ENCODE measurements around the gene CDKL2.
"Not testable (repeated sequence)": the region's sequence is repeated elsewhere in the genome, so short reads cannot be mapped to it uniquely, and the experiment has no call there.

Gene CDKL2

GRCh38 chr4:75630174-75630936, at the start of gene CDKL2:
CDKL2 (minus strand) TSS chr4:75630528; CDS start chr4:75625988, 4,540 bp downstream.
- DNase-seq (ENCODE audit: low read depth), result no peak

- no peak for DNase-seq (ENCODE audit: low read depth)
Measured at GRCh38 chr4:75678965-75679364, 48.6 kb upstream of the CDKL2 start.

GRCh38 chr4:75678473-75678872, 48.1 kb upstream of the CDKL2 start:
- no peak for DNase-seq (ENCODE audit: low read depth)

GRCh38 chr4:75675004-75675531, 44.7 kb upstream of the CDKL2 start:
- DNase-seq (ENCODE audit: low read depth), result no peak

GRCh38 chr4:75673959-75674328, 43.6 kb upstream of the CDKL2 start:
- no peak for DNase-seq (ENCODE audit: low read depth)

- peak; percentile 94 for DNase-seq (ENCODE audit: low read depth)
Measured at GRCh38 chr4:75673027-75673958, 43.0 kb upstream of the CDKL2 start, which contains the start of gene G3BP2. G3BP2 (minus strand) TSS chr4:75673411; CDS start chr4:75662025, 11,386 bp downstream.

GRCh38 chr4:75672461-75673026, 42.2 kb upstream of the CDKL2 start:
- no peak for DNase-seq (ENCODE audit: low read depth)

GRCh38 chr4:75671802-75672421, 41.6 kb upstream of the CDKL2 start:
- no peak for DNase-seq (ENCODE audit: low read depth)

- DNase-seq (ENCODE audit: low read depth), result no peak
Measured at GRCh38 chr4:75668596-75668995, 38.3 kb upstream of the CDKL2 start.

- not testable (repeated sequence) for DNase-seq (ENCODE audit: low read depth)
Measured at GRCh38 chr4:75667636-75668035, 37.3 kb upstream of the CDKL2 start.

GRCh38 chr4:75666299-75666698, 36.0 kb upstream of the CDKL2 start:
- DNase-seq (ENCODE audit: low read depth), result no peak

GRCh38 chr4:75664604-75665003, 34.3 kb upstream of the CDKL2 start:
- not testable (repeated sequence) for DNase-seq (ENCODE audit: low read depth)

- DNase-seq (ENCODE audit: low read depth), result no peak
Measured at GRCh38 chr4:75662626-75663025, 32.3 kb upstream of the CDKL2 start.

GRCh38 chr4:75660491-75660890, 30.2 kb upstream of the CDKL2 start:
- DNase-seq (ENCODE audit: low read depth), result no peak

- DNase-seq (ENCODE audit: low read depth), result no peak
Measured at GRCh38 chr4:75659512-75660031, 29.2 kb upstream of the CDKL2 start.

- no peak for DNase-seq (ENCODE audit: low read depth)
Measured at GRCh38 chr4:75658876-75659275, 28.5 kb upstream of the CDKL2 start.

GRCh38 chr4:75655562-75655961, 25.2 kb upstream of the CDKL2 start:
- DNase-seq (ENCODE audit: low read depth), result no peak

GRCh38 chr4:75654905-75655304, 24.6 kb upstream of the CDKL2 start:
- DNase-seq (ENCODE audit: low read depth), result no peak

GRCh38 chr4:75653845-75654503, 23.6 kb upstream of the CDKL2 start:
- DNase-seq (ENCODE audit: low read depth), result no peak

- no peak for DNase-seq (ENCODE audit: low read depth)
Measured at GRCh38 chr4:75644095-75644494, 13.8 kb upstream of the CDKL2 start.

- no peak for DNase-seq (ENCODE audit: low read depth)
Measured at GRCh38 chr4:75643651-75644050, 13.3 kb upstream of the CDKL2 start.
